CD4-positive, alpha-beta T cell (primary cell): Measurements from ENCODE around the gene TNS1. TPM values are rescaled to one million over a fixed set of nuclear protein-coding genes. Genes with fewer than 3 reads are reported as not detected.

Experiments used
- ATAC-seq: fragments of 200-7000 bp; cut with Tn5 transposase; one replicate; pipeline ENCODE4 v1.10.0; 2022; ENCODE audit warnings: mild to moderate bottlenecking; ENCODE audit not compliant: poor library complexity
- CTCF ChIA-PET: fragments of 350-600 bp; sonication (Branson Sonifier 250); formaldehyde crosslinking; loops from one replicate; lab custom pipeline; 2021; ENCODE audit warnings: antibody characterized with exemption, inconsistent platforms; lab: Charles Lee
- POLR2A ChIA-PET: fragments of 350-600 bp; sonication (Branson Sonifier 250); formaldehyde crosslinking; loops from one replicate; lab custom pipeline; 2021; ENCODE audit warnings: antibody characterized with exemption, inconsistent platforms; lab: Charles Lee
- DNase-seq, 14 experiments: peaks; one replicate each; pipeline ENCODE4 v3.0.0-alpha.2; 2013 to 2020; ENCODE audit warnings: mixed read lengths in 2 of 14
- H3K27ac ChIP-seq, 2 donors: one replicate each; pipeline versions ENCODE4 v1.5.1 to v1.7.0; 2013; ENCODE audit warnings: low read length in 2 of 2, low read depth in 1 of 2, mild to moderate bottlenecking in 1 of 2
- H3K27me3 ChIP-seq, 2 experiments: 1 replicate in 1 of 2; 2 replicates in 1 of 2; pipeline versions ENCODE4 v1.6.1 to v1.7.0; 2013; ENCODE audit warnings: low read length in 2 of 2, control low read depth in 1 of 2, mild to moderate bottlenecking in 1 of 2, moderate library complexity in 1 of 2; ENCODE audit not compliant: insufficient read depth in 2 of 2, control insufficient read depth in 1 of 2
- H3K36me3 ChIP-seq: one replicate; pipeline ENCODE4 v1.6.1; 2013; ENCODE audit warnings: low read length, control low read depth; ENCODE audit not compliant: insufficient read depth
- H3K4me1 ChIP-seq: one replicate; pipeline ENCODE4 v1.6.1; 2013; ENCODE audit warnings: low read length, control low read depth; ENCODE audit not compliant: insufficient read depth
- H3K4me3 ChIP-seq: one replicate; pipeline ENCODE4 v1.5.1; 2013; ENCODE audit warnings: mild to moderate bottlenecking, low read length, moderate library complexity
- H3K9me3 ChIP-seq, 2 experiments: 1 replicate in 1 of 2; 2 replicates in 1 of 2; pipeline versions ENCODE4 v1.6.1 to v1.7.0; 2013; ENCODE audit warnings: low read length in 2 of 2, mild to moderate bottlenecking in 2 of 2, control low read depth in 1 of 2, moderate library complexity in 1 of 2; ENCODE audit not compliant: control insufficient read depth in 1 of 2, insufficient read depth in 1 of 2
- H3K27ac Mint-ChIP-seq: one replicate; pipeline ENCODE4 v1.8.0; 2020; ENCODE audit warnings: mixed read lengths
- H3K27me3 Mint-ChIP-seq: one replicate; pipeline ENCODE4 v1.8.0; 2021; ENCODE audit warnings: mixed read lengths
- H3K36me3 Mint-ChIP-seq: one replicate; pipeline ENCODE4 v1.8.0; 2021; ENCODE audit warnings: low read depth, mixed read lengths
- H3K4me1 Mint-ChIP-seq: one replicate; pipeline ENCODE4 v1.8.0; 2021; ENCODE audit warnings: low read depth, mixed read lengths
- H3K4me3 Mint-ChIP-seq: one replicate; pipeline ENCODE4 v1.8.0; 2020; ENCODE audit warnings: mild to moderate bottlenecking, mixed read lengths
- H3K9me3 Mint-ChIP-seq: one replicate; pipeline ENCODE4 v1.8.0; 2020; ENCODE audit warnings: mixed read lengths
- CTCF ChIP-seq: fragments of 200-600 bp; IDR thresholded peaks from one replicate; pipeline ENCODE4 v1.8.0; 2022; ENCODE audit warnings: antibody characterized with exemption, mild to moderate bottlenecking
- intact Hi-C, 2 experiments: fragments of 100-400 bp; cut with DNase I in 1 of 2; cut with micrococcal nuclease in 1 of 2; formaldehyde crosslinking; loops; one replicate each; pipeline versions ENCODE4 v1.15.1 to v1.9.0; 2023 to 2025; cut with DNase I, micrococcal nuclease
- total RNA-seq, 174 experiments: library from RNA in 2 of 174; stranded (reverse) in 2 of 174; gene quantifications; one replicate each; pipeline ENCODE4 v1.2.3 and lab custom pipeline; 2021 to 2026

The TNS1 gene
- total RNA-seq, 2 experiments from 2014 or later = 0.25 to 0.34 TPM

- ChIA-PET POLR2A (no interaction called here), CTCF (no interaction called here)
- Histone ChIP-seq H3K9me3 (no peaks in the 10 kb centered on the region), H3K27me3 (no peaks in the 10 kb centered on the region), H3K27ac (no peak overlapping the region), H3K4me1 (no peaks in the 10 kb centered on the region), H3K36me3 (no peaks in the 10 kb centered on the region), H3K4me3 (no peak overlapping the region)
- Mint-ChIP-seq H3K4me1 (no peaks in the 10 kb centered on the region), H3K9me3 (no peaks in the 10 kb centered on the region), H3K27me3 (no peaks in the 10 kb centered on the region), H3K4me3 (no peak overlapping the region), H3K27ac (no peak overlapping the region), H3K36me3 (no peaks in the 10 kb centered on the region)
- DNase-seq (no peak), ATAC-seq (no peak)
- no peak for TF ChIP-seq CTCF
- intact Hi-C loops = no loop called here
These were observed 110.2 kb downstream of the TNS1 start for GRCh38 chr2:217892560-217892959.

GRCh38 chr2:217890445-217890844, 112.3 kb downstream of the TNS1 start:
- ChIA-PET POLR2A (no interaction called here), CTCF (no interaction called here)
- intact Hi-C loops = no loop called here
- H3K9me3 ChIP-seq = no peaks in the 10 kb centered on the region
- H3K9me3 Mint-ChIP-seq = no peaks in the 10 kb centered on the region
- ATAC-seq (no peak), DNase-seq (no peak)
- H3K4me3 Mint-ChIP-seq = no peak overlapping the region
- H3K36me3 Mint-ChIP-seq = no peaks in the 10 kb centered on the region
- H3K36me3 ChIP-seq = no peaks in the 10 kb centered on the region
- no peak overlapping the region for H3K4me3 ChIP-seq
- H3K27ac ChIP-seq = no peak overlapping the region
- H3K27ac Mint-ChIP-seq = no peak overlapping the region
- H3K27me3 ChIP-seq = no peaks in the 10 kb centered on the region
- peaks cover 4% of the 10 kb centered on the region for H3K27me3 Mint-ChIP-seq
- no peaks in the 10 kb centered on the region for H3K4me1 Mint-ChIP-seq
- TF ChIP-seq CTCF = no peak
- H3K4me1 ChIP-seq = peaks cover 3% of the 10 kb centered on the region

DNA sequence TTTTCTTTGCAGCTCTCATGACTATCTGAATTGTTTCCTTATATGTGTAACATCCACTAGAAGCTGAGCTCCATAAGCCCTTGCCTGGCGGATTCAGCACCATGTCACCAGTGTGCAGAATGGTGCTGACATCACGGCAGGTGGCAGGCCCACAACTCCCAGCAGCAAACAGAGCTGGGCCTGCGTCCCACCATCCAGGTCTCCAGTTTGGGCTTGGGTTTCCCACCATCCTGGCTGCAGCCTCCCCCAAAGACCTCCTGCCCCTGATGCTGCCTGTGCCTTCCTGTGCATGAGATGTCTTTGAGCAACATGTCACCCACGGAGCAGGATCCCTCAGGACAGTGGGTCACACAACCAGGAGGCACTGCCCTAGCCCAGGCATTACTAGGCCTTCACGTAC, 113.1 kb downstream of the TNS1 start:
- no peak for TF ChIP-seq CTCF
- no peak overlapping the region for H3K4me3 ChIP-seq
- H3K9me3 ChIP-seq = no peaks in the 10 kb centered on the region
- ChIA-PET CTCF (no interaction called here), POLR2A (no interaction called here)
- H3K27ac Mint-ChIP-seq = no peak overlapping the region
- H3K36me3 ChIP-seq = no peaks in the 10 kb centered on the region
- no peak overlapping the region for H3K27ac ChIP-seq
- peaks cover 4% of the 10 kb centered on the region for H3K27me3 Mint-ChIP-seq
- intact Hi-C loops = loop anchor here in 1 of 2 experiments (10.0 kb wide), 1 partner anchor 145 kb away; no protein-coding TSS in a partner anchor
- DNase-seq = no peak
- H3K4me1 Mint-ChIP-seq = no peaks in the 10 kb centered on the region
- H3K36me3 Mint-ChIP-seq = no peaks in the 10 kb centered on the region
- peaks cover 3% of the 10 kb centered on the region for H3K4me1 ChIP-seq
- peaks cover 0 to 4% of the 10 kb centered on the region in 2 experiments for H3K27me3 ChIP-seq
- ATAC-seq = no peak
- no peaks in the 10 kb centered on the region for H3K9me3 Mint-ChIP-seq
- H3K4me3 Mint-ChIP-seq = no peak overlapping the region
